Muscle of back (tissue), 11 donors: ENCODE results near the gene RPH3AL. TPM values are rescaled to one million over a fixed set of nuclear protein-coding genes. Genes with fewer than 3 reads are reported as not detected.
"Not testable (repeated sequence)": the region's sequence is repeated elsewhere in the genome, so short reads cannot be mapped to it uniquely, and the experiment has no call there.

Experiments
- DNase-seq, 3 donors: peaks; one replicate each; pipeline versions ENCODE4 v3.0.0 to v3.0.0-alpha.2; 2013
- polyA plus RNA-seq, 10 donors: library from polyadenylated mRNA; unstranded; fragments of 120-200 nt; gene quantifications; one replicate each; pipeline ENCODE4 v1.2.1, GENCODE V29; 2013; ENCODE audit not compliant: insufficient read length in 10 of 10

The RPH3AL gene
- polyA plus RNA-seq, 10 donors = 3.1 to 6.9 (median 3.9) TPM

GRCh38 chr17:263271-263670, 89.3 kb downstream of the RPH3AL start:
- DNase-seq = no peak

- DNase-seq = no peak
Measured at GRCh38 chr17:261635-262034, 91.0 kb downstream of the RPH3AL start.

- no peak for DNase-seq
Measured at GRCh38 chr17:260944-261343, 91.7 kb downstream of the RPH3AL start.

- DNase-seq = no peak
Measured at GRCh38 chr17:260031-260791, 92.4 kb downstream of the RPH3AL start.

DNA sequence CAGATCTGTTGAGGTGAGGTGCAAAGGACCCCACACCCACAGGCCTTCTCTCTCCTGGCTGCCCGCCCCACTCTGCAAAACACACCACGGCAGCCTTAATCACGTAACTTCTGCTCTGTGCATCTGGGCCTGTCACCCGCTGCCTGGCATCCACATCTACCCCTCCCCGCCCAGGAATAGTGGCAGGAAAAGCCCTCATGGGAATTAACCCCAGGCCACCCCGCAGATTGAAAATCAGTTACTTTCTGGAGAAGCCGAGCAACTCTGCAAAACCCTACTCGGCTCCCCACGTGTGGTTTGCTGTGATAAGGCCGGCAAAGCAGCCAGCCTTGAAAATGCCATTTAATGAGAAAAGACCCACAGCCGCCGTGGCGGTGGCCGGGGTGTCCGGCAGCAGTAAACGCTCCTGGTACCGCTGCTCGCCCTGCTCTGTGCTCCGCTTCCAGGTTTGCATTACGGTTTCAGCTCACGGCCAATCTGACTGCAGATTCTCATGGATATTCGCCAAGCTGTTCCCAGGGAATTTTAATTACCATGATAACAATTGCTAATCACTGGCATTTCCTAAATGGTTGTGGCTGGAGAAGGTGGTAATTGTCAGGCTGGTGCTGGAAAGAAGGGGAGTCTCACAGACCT, 93.1 kb downstream of the RPH3AL start:
- DNase-seq = no peak

DNA sequence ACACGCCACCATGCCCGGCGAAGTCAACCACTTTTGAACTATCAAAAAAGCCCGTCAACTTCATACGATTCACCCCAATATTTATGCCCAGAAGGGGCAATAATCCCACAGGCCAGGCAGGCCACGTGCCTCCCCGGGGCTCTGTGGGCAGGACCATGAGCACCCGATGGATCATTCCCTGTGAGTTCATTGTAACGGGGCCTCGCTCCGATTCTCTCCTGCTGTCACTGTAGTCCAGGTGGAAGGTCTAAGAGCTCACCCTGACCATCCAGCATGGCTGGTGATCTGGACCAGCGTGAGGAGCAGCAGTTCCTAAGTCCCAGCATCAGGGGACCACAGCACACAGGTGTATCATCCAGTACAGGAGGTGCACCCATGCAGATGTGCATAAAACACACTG, 93.7 kb downstream of the RPH3AL start:
- DNase-seq = no peak

- no peak for DNase-seq
Measured at GRCh38 chr17:258045-258734, 94.4 kb downstream of the RPH3AL start.

DNA sequence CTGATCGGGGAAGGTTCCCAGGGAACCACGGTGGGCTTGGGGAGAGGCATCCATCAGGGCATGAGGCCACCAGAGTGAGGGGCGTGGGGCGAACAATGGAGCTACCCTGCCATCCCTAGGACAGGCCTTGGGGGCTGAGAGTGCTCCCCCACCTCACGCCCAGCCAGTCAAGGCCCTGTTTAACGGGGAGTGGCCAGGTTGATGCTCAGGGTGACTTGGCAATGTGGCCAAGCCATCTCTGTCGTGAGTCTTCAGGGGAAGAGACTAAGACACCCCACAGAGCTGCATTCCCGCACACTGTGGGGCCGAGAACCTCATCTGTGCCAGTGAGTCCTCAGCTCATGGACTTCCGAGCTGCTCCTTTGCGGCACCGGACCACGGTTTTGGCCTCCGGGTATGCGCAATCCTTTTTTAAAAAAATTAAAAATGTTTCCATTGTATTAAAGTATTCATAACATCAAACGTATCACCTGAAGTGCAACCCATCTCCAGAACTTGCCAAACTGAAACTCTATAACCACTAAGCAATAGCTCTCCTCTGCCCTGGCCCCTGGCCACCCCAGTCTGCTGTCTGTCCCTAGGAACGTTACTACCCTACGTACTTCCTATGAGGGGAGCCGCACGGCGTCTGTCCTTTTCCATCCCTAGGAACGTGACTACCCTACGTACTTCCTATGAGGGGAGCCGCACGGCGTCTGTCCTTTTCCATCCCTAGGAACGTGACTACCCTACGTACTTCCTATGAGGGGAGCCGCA, 99.3 kb downstream of the RPH3AL start:
- DNase-seq = no peak

DNA sequence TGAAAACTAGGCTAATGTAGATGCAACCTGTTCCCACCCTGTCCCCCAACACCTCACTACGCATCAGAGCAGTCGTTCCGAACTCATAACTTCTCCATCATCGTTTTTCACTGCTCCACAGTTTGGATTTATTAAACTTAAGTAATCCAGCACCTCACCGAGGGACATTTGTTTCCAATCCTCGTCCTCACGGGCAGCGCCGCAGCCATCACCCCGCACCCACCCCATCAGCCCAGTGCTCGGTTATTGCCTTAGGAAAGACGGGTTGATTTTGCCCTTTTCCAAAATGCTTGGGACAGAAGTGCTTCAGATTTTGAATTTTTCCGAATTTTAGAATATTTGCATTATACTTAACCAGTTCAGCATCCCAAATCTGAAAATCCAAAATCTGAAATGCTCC, 100.2 kb downstream of the RPH3AL start:
- DNase-seq = no peak

DNA sequence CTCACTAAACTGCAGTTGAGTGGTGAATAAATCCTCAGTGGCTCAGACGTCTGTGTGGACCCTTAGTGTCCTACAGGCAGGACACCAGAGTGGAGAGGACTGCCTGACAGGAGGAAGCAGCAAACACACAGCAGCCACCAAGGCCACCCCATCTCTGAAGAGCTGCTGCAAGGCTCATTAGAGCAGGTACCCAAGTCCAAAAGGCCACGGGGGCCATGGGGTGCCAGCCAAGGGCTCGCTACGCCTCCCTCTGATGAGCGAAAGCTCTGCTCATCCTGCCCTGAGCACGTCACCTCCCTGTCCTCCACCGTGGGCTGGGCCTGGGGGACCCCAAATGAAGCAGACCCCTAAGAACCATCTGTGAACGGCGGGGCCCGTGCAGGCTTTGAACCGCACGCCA, 101.1 kb downstream of the RPH3AL start:
- no peak for DNase-seq

DNA sequence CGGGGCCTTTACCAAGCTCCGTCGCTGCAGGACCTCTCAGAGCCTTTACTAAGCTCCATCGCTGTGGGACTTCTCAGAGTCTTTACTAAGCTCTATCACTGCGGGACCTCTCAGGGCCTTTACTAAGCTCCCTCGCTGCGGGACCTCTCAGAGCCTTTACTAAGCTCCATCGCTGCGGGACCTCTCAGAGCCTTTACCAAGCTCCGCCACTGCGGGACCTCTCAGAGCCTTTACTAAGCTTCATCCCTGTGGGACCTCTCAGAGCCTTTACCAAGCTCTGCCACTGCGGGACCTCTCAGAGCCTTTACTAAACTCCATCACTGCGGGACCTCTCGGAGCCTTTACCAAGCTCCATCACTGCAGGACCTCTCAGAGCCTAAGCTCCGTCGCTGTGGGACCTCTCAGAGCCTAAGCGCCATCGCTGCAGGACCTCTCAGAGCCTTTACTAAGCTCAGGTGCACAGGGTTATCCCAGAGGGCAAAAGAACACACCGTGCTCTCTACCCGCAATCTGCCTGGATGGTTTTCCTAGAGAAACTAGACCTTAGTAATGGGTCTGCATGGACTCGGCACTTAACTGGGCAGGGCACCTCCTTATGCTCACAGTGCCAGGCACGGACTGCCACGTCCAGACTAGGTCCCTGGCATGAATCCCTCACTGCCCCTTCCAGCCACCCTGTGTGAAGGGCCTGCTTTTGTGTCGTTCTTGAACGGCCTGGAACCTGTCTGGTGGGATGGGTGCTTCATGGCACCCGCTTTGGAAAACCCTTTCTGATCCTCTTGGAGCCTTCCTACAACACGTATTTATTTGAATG, 101.9 kb downstream of the RPH3AL start:
- DNase-seq = no peak

GRCh38 chr17:249236-249993, 103.2 kb downstream of the RPH3AL start:
- no peak for DNase-seq

DNA sequence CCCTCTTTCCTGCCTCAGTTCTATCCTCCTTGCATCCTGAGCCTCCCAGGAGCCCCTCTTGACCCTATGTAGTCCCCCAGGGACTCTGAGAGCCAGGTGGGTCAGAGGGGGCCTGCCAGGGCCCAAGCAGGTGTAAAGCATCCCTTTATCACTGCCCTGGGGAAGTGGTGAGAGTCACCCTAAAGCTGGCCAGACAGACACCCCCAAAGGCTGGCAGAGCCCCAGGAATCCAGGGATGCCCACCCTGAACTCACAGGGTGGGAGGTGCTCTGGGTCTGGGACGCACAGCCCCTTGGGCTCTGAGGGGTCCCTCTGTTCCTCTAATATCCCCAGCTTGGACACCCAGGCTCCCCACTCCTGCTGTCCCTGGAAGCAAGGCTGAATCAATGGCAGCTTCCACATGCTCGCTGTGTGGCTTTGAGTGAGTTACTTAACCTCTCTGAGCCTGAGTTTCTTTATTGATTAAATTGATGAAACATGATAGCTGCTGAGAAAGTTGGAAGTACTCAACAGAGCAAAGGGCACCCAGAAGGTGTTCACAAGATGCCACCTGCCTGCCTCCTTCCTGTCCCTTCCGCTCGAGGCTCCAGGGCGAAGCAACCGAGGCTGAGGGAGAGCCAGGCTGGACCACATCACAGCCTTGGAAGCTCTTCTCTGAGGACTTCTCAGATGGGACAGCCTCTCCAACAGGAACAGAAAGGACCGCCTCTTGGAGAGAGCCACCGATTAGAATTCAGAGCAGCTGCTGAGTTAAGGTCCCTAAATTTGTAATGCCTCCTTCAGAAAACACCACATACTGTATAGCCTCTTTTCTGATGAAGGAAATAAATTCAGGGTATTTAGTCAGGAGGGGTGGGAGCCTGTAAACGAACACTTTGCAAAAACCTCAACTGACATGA, 104.0 kb downstream of the RPH3AL start:
- DNase-seq = no peak

- no peak for DNase-seq
Measured at GRCh38 chr17:247767-248166, 104.8 kb downstream of the RPH3AL start.

DNA sequence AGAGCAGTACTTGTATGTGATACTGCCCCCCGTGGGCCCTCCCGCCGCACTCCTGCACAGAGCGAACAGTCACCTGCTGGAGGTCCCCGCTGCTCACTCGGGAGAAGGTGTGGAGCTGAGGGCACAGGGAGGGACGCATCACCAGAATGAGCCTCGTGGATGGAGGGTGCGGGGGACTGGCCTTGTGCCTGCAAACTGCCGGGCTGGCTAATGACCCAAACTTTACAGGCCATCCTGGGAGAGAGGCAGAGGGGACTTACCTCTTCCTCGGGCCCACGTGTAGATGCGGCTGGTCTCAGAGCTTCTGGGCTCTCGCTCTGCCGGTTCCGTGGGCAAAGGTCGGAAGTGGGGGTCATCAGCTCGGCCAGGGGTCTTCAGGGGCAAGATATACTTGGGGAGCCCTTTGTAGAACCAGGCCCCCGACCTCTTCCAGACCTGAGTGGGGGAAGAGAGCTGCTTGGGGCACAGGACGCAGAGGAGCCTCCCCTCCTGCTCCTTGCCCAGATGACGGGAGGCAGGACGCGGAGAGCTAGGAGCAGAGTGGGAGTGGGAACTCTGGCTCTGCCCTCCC, 105.7 kb downstream of the RPH3AL start:
- no peak for DNase-seq

GRCh38 chr17:246226-246625, 106.4 kb downstream of the RPH3AL start:
- no peak for DNase-seq

DNA sequence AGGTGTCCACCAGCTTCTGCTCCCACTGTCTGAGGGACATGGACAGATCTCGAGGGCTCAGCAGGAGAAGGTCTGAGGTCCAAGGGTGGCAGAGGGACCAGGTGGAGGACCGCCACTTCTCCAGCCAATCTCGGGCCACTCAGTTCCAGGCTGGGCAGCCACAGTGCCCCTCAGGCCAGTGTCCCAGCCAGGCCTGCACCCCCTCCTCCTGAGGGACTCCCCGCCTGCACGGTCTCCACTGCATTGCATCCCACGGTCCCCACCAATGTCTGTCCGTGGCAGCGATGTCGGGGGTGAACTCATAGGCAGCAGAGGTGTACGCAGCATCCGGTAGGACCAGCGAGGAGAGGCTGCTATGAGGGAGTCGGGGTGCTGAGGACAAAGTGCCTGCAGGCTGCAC, 107.0 kb downstream of the RPH3AL start:
- no peak for DNase-seq

DNA sequence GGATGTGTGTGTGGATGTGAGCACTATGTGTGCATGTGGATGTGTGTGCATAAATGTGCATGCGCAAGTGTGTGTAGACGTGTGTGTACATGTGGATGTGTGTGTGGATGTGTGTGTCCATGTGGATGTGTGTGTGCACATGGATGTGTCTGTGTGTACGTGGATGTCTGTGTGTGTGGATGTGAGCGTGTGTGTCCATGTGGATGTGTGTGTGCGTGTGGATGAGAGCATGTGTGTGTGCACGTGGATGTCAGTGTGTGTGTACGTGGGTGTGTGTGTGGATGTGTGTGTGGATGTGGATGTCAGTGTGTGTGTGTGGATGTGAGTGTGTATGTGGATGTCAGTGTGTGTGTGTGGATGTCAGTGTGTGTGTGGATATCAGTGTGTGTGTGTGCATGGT, 107.6 kb downstream of the RPH3AL start:
- no peak for DNase-seq

DNA sequence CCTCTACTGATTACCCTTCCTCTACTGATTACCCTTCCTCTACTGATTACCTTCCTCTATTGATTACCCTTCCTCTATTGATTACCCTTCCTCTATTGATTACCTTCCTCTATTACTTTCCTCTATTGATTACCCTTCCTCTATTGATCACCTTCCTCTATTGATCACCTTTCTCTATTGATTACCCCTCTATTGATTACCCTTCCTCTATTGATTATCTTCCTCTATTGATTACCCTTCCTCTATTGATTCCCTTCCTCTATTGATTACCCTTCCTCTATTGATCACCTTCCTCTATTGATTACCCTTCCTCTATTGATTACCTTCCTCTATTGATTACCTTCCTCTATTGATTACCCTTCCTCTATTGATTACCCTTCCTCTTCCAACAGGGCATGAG, 108.7 kb downstream of the RPH3AL start:
- DNase-seq = not testable (repeated sequence)
